CD4-positive, alpha-beta T cell treated with Interleukin-15 for 1 hour (primary cell): ENCODE data around the gene FTO.

Source experiments
- DNase-seq: peaks from one replicate; pipeline ENCODE4 v3.0.0-alpha.2; 2020

Gene FTO

DNA sequence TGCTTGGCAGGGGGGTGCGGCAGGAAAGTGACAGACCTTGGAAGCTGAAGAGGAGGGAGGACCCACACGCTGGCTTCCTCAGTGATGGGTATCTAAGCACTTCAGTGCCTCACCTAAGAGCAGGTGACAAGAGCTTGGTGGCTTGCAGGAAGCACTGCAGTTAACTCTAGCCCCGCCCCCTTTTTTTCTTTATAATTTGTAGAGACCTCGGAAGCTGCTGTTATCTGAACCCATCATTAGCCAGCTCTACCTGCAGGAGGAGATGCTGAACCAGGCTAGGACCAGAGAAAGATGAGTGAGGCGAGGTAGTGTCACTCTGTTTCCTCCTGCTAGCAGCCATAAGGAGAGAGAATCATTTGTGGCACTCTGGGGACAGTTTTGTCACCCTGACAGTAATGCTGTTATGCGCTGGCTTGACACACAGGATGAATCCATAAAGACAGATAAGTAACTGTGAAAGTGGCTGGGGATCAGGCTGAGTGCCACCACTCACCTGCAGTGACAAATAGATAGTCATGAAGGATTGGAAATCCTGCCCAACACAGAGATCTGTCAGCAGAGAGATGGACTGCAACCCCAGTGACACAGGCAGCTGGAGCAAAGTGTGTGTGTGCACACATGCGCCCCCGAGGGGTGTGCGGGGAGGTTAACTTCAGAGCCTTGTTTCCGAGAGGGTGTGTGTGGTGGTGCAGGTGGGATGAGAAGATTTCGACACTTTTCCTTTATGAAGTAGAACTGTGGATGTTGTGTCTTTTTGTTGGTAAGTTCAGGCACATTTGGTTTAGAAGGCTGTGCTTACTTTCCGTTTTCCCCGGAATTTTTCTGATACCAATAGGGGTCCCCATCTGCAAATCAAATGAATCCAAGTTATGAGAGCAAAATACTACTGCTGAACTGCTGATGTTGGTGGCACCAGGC is 358.7 kb downstream of the FTO start:
- DNase-seq = no peak

DNA sequence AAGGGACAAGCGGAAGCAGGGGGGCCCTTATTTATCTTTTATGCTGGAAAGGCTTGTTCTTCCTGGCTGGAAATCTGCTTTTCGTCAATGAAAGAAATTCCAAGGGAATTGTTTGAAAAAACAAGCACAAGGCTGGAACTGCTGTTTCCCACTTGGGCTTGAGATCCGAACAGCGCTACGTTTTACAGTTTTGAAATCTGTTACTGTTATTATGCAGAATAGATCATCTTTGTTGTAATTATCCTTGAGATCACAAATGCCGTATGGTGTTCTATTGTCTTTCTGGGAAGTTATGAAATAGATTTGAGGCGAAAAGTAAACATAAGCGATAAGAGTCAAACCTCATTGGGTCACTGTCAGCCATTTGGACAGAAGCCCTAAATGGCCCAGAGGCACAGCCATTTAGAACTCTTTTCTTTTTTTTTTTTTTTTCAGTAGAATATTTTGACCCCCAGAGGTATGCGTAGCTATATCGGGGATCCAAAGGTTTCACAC is 359.4 kb downstream of the FTO start:
- DNase-seq = no peak

DNA sequence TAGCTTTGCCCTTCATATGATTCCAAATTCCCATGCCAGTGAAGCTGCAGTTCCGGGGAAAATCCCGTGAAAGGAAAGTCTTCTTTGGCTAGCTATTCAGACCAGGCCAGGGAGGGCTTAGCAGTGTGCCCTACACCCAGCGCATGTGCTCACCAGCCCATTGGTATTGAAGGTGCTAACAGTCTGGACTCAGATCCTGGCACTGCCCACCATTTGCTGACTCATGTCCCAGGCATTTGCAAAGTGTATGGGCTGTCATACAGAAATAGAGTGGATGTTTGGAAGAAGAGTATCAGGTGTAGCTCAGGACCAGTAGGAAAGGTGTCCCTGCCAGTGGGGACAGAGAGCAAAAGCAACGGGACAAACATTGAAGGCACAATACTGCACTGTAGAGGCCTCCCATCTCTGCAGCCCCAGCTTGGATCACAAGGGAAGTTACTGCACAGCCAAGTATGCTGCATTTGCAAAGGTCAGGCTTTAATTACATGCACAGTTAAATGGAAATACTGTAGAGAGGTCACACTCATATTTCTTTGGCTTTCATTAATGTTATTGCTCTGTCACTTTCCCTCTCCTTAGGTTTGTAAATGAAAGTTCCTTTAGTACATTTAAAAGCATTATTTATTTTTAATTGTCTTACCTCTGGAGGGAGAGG is 362.6 kb downstream of the FTO start:
- no peak for DNase-seq

DNA sequence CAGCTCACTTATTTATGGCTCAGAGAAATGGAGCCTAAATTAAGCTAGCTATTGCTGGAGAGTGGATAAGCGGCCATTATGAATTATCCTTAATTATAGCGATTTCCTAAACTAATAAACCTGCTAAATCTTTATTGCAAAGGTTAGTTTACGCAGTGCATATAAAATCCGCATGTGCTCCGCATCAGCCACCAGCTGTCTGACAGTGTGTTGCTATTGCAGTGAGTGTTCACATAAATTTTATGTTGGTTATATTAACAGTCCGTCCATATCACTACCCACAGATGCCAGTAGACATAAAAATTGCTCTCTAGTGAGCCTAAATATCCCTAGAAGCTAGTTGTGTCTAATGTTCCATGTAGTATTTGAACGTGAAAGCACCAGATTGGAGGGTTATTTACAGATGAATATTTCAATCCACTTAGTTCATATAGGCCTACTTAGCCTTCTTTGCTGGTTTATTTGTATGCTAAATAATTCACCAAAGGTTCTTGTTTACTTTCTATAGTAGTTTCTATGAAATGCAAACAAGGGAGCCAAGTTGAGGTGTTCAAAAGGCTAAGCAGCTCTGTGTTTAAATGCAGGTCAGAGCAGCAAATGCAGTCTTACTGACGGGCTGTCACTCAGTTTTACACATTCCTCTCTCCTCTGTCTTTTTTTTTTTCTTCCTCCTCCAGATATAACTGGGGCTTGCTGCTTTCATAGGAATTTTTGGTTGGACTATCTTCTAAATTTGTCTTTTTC is 363.5 kb downstream of the FTO start:
- no peak for DNase-seq

DNA sequence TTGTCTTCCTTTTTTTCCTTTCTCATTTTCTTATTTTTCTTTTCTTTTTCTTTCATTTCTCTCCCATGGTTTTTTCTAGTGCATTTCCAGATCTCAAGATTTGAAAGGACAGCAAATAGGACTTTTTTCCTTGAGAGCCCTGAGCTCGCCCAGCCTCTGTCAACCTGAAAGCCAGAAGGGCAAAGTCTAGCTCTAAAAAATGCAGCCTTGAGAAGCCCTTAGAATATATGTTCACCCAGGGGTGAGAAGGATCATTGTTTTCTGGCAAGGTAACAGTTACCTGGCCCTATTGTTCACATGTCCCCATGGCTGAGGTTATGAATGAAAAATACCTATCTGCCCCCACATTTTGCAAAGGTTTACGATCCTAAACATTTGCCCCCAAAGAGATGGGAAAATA is 364.3 kb downstream of the FTO start:
- no peak for DNase-seq

DNA sequence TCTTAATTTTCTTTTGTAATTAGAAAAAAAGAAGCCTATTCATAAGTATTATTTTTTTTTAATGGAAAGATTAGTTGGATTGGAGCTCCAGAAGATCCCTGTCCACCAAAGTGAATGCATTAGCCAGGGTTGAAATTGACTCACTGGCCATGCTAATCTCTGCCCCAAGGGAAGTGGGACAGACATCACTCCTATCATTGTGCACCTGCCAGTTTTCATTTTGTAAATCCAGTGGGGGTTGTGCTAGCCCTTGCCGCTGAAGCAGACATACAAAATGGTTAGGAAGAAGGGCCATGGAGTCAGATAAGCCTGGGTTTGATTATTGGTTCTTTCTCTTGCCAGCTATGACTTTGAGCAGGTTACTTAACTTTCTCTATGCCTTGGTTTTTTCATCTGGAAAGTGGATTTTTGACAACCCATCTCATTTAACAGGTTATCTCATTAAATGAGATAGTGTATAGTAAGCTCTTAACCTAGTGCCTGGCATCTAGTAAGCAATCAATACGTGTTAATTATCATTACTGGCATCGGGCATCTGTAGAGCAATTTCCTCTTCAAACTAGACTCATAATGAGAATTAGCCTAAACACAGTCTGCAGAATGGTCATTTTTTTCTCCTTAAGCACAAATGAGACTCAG is 365.8 kb downstream of the FTO start:
- no peak for DNase-seq

DNA sequence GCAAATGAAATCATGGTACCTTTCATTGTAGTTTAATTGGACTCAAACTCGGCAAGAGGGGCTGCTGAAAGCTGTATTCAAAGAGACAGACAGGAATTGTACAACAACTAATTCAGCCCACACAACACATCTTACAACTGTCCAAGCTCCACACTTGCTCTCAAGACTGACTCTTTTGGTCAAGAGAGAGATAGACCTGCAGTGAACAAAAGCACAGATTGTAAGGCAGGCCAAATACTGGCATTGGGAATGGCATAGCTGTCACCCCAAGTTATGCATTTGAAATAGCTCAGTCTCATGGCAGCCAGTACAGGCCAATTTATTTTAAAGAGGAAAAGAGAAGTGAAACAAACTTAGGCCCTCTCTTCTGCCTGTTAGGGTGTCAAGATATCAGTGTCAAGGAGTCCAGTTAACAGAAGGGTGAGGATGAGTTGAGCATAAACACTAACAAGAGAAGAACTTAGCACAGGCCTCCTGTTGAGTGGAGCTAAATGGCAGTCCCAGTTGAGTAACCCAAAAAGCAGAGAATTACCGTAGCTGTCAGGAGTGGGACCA is 366.9 kb downstream of the FTO start:
- DNase-seq = no peak

DNA sequence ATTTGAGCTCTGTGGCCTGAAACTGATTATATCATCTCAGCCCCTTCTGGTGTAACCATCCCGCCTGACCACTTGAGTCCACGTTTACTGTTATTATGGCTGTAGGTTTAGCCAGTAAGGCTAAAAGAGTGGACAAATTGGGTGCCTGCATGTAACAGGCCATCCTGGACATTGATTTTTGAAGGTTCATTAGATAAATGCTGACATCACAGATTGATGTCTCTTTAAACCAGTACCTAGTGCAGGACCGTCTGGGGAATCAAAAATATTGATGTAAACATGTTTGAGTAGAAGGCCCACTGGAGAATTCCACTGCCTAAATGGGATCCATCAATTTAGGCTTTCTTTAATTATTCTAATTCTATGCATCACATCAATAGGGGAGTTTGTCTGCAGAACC is 367.6 kb downstream of the FTO start:
- no peak for DNase-seq

DNA sequence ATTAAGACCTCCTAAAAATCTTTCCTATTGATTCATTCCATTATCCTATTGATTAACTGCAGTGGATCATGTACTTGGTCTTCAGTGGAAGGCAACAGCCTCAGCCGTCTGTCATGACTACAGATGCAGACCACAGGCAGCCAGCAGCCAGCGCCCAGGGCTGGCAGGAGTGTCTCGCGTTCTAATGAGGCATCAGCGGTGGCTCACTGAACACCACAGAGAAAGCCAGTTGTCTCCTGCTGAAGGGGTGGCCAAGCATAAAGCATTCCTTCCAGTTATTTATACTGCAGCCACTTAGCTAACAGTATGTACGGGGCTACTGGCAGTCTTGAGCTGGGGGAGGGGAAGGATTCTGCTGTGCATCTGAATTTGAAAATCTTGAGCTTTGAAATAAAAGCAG is 368.3 kb downstream of the FTO start:
- DNase-seq = no peak

DNA sequence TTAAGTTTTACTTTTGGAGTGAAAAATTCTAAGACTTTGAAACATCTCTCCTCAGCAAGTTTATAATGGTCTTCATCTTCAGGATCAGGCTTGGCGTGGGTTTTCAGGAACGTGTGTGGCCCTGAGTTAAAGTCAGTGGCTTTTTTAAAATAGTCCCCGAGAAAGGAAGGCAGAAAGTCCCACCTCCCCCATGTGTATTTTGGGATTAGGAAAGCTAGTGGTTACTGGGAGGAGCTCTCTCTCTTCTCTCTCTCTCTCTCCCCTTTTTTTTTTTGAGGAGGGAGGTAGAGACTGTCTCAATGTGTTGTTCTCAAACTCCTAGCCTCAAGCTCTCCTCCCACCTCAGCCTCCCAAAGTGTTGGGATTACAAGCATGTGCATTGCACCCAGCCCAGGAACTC is 369.4 kb downstream of the FTO start:
- no peak for DNase-seq

DNA sequence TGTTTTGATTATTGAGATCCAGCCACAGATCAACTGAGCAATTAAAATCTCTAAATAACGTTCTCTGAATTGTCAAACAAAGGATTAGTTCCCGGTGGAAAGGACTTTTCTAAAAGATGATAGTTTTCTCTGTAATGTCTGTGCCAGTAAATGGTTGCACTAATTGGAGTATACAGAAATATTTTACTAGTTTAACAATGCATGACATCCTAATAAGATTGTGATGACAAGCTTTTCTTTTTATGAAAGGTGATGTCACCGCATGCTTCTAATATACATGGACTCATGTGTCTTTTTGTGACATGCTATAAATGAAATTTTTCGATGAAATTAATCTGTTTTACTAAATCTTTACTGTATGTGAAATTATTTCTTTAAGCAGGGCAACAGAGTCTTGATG is 371.5 kb downstream of the FTO start:
- no peak for DNase-seq

DNA sequence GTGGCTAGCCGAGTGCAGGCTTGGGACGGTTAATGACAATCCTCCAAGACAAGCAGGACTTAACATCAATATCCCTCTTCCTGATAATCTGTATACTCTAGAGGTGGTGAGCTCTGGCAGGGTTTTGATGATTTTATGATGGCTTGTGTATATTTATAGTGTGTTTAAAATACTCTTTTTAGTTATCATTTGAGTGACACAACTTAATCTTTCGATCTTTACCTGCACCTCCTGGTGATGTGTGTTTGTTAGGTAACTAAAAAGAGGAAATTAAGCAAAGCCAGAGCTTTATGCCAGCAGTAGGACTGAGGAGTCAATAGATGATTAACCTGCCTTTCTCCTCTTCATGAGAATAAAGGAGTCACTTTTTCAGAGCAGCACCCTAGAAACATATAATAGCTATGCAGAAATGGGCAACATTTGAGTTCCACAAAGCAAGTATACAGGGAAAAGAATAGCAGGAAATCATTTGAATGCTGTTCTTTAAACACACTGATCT is 372.1 kb downstream of the FTO start:
- no peak for DNase-seq

DNA sequence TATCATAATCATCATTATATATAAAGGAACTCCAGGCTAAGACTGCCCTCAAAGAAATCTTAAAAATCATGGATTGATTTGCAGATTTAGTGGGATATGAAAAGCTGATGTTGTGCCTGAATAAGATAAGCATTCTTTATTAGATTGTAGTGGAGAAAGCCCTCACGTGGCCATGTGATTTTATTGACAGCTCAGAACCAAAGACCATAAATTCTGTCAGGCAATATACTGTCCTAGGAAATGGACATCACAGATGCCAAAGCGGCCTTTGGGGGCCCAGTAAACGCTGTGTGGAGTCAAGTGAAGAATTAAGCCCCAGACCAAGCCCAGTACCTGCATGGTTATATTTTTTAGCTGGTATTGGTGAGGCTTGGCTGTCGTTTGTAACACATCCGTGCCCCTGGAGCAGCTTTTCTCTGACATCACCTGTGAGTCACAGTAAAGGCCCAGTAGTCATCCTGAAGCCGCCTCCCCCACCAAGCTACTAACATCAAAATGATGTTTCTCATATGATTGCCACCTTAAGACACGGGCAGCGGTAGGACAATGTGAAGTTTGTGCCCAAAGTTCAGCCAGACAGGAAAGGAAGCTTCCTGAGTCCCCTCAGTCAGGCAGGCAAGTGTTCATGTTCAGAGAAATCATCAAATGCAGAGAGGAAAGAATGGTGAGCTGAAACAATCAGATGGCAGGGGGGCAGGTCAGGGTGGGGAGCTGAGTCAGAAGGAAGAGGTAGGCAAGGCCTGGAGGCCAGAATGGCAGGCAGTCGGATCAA is 373.3 kb downstream of the FTO start:
- DNase-seq = no peak

DNA sequence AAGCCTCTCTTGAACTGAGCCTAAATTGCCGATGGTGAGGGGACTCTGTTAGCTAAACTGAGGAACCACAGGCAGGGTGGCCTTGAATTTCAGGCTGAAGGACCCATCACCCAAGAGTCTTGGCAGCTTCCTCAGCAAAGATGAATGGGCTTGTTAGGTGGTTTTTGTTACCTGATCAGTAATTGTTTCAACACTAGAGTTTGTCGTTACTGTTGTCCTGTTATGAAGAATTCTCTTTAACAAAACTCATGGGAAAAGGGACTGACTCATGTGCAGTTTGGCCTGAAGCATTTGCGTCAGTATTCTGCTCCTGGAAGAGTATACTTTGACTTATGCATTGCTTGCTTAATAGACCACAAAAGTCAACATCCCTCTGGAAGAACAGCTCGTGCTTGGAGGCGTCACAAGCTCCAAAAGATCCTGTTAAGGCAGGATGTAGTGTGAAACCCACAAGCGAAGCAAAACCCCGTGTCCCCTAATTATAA is 376.6 kb downstream of the FTO start:
- no peak for DNase-seq

DNA sequence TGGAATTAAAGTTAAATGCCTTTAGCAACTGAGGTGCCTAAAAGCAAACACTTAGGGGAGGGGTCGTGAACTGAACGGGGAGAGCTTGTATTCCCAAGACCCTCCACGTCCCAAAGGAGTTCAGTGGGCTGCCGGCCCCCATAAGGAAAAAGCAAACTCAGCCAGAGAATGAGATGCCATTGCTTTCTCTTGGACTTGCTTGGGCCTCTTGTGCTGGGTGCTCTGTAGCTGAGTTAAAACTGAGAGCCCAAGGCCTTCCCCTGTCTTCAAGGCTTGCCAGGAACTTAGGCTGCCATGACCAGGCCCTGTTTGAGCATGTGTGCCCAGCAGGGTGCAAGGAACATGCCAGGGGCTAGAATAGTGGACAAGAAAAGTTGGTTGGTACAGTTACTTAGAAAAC is 382.8 kb downstream of the FTO start:
- DNase-seq = no peak

DNA sequence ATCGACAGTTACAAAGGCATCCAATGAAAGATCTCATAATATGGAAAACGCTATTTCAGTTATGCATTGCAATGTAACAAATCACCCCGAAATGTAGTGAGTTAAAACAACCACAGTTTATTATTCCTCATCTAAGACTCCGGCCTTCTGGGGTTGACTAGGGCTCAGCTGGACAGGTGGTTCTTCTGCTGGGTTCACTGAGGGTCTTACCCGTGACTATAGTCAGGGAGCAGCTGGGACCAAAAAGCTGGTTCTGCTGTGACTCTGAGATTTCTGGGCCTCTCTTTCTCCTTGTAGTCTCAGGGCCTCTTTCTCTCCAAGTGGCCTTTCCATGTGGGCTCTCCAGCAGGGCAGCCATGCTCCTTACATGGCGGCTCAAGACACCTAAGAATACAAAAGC is 386.6 kb downstream of the FTO start:
- DNase-seq = no peak

DNA sequence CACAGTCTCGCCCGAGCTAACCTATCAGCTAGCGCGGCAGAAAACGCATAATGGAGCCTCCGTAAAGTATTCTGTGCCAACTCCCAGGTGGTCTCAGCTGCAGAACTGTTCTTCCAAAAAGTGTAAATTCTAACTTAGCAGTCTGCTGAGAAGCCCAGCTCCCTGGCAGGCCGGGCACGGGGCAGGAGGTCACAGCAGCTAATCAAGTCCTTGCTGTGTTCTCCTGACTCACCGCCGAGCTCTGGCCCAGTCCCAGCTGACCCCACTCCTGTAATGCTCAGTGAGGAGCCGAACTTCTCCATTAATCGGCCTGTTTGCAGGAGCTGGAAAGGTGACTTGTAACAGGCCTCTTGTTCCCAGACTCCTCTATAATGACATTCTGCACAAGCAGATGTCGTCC is 389.3 kb downstream of the FTO start:
- DNase-seq = no peak

DNA sequence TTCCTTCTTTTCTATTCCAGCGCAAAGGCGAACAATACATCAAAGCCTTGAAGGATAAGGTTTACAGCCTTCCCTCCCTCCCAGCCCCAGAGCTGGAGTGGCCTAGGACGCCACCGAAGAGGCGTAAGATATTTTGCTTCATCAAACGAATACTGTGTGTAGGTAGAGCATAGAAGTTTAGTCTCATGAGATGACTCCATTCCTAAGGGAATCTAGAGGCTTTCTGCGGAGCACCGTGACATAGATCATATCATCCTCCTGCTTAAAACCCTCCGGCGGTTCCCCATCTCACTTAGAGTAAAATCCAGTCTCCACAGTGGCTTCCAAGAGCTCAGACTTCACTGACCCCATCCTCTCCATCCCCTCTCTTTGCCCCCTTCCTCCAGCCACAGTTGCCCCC is 390.7 kb downstream of the FTO start:
- DNase-seq = no peak

DNA sequence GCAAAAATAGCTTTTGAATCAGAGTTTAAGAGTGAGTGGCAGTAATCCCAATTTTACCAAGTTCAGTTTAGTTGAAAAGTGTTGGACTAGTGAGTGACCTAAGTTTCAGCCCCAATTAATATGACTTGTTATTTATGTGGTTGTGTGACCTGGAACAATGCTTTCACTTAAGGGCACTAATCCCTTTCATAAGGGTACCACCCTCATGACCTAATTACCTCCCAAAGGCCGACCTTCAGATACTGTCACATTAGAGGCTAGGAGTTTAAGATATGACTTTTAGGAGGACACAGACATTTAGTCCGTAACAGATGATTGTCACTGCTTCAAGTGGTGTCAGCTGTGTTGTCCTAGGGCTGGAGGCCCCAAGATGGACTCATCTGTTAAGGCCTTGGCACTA is 392.7 kb downstream of the FTO start:
- no peak for DNase-seq

DNA sequence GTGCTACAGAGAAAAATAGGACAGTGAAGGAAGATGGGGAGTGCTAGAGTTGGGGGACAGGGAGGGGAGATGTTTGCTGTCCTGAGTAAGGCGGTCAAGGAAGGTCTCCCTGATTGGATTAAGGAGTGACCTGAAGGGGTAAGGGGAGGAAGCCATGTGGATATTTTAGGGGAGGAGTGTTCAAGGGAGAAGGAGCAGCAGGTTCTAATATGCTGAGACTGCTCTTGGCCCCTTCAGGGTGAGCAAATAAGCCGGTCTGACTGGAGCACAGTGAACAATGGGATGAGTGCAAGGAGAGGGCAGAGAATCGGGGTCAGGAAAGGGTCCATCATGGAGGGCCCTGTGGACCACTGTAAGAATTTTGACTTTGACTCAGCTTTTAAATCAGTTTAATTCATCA is 393.8 kb downstream of the FTO start:
- DNase-seq = no peak

DNA sequence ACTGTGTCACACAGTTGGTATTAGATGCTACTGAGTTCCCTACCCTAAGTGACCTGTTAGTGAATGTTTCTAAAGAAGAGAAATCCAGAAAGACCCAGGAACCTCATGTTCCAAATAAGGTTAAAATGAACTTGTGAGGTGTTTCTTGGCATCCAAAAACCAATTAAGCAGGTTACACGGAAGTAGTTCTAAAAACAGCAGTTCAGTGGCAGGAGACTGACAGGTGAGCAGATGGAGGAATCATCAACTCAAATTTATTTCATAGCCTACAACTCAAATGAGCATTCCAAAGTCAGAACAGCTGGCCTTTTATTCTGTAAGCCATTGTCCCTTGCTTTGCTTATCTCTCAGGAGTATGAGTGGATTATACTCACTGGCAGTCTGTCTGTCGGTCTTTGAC is 394.3 kb downstream of the FTO start:
- no peak for DNase-seq

DNA sequence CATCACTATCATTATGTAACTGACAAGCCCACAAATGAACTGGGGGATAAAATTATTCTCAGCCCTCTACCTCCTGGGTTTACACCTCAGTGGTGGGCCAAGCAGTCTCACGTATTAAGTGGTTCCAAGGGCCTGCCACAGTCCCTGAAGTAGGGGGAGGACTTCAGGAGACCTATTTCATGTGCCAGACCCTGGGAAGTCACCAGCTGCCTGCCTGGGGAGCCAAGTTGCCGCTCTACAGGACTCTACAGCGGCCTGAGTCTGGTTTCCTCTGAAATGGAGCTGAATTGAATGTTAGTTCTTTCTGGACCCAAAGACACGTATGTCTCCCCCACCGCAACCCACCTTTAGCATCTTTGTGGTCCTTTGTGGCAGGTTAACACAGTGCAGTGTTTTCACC is 395.7 kb downstream of the FTO start:
- no peak for DNase-seq
